ENCODE data around the gene PLIN3. TPM values are rescaled to one million over a fixed set of nuclear protein-coding genes. Genes with fewer than 3 reads are reported as not detected.
"Not testable (repeated sequence)": the region's sequence is repeated elsewhere in the genome, so short reads cannot be mapped to it uniquely, and the experiment has no call there.

PLIN3 gene
- total and polyA plus RNA-seq, 9 of the 15 experiments (the other 6 are each of a cell fraction or from before 2014, with no cell fraction given): 7.5 to 75.6 (median 43.1) TPM

DNA sequence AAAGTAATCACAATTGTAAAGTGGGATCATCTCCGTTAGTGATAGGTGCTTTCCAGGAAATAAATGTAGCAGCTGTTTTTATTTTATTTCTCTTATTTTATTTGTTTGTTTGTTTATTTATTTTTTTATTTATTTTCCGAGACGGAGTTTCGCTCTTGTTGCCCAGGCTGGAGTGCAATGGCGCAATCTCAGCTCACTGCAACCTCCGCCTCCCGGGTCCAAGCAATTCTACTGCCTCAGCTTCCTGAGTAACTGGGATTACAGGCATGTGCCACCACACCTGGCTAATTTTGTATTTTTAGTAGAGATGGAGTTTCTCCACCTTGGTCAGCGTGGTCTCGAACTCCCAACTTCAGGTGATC lies 35.5 kb downstream of the PLIN3 start:
- peak overlapping the region; percentile 98 for H3K4me3 ChIP-seq
- H3K36me3 ChIP-seq (ENCODE audit: control insufficient read depth, insufficient read depth, low read length); H4K20me1 ChIP-seq (replicated peaks; ENCODE audit: control insufficient read depth, insufficient read depth, low read length); BruUV-seq (replicated peaks); DNase-seq (ENCODE audit: extremely low read depth in 1 of 4, low spot score in 3 of 4); ATAC-seq; POLR2A ChIA-PET; H3K9me1 ChIP-seq (ENCODE audit: control insufficient read depth, insufficient read depth, low read length); in situ Hi-C loops (cut with MboI); H3K27me3 ChIP-seq (ENCODE audit: control insufficient read depth in 2 of 2, insufficient read depth in 2 of 2, low read length in 2 of 2); FAIRE-seq; intact Hi-C loops (cut with micrococcal nuclease); H3K9me3 ChIP-seq (replicated peaks; ENCODE audit: control insufficient read depth, insufficient read depth, low read depth, low read length); TF ChIP-seq ZBTB40 (CRISPR knock-in tag; IDR thresholded peaks at IDR 0.05): not testable (repeated sequence)
- 34% methylated on average over 9 of the region's 9 CpGs for WGBS (ENCODE audit: insufficient coverage, low coverage, missing lambda C conversion rate)
- H3K79me2 ChIP-seq (ENCODE audit: control insufficient read depth, insufficient read depth, low read length): peaks cover 28% of the 10 kb centered on the region
- H3K4me1 ChIP-seq (replicated peaks in 1 of 2; ENCODE audit: control insufficient read depth in 2 of 2, insufficient read depth in 2 of 2, low read length in 2 of 2): peaks cover 7 to 15% of the 10 kb centered on the region in 2 experiments; a peak in 4 of 5 replicates
- peak overlapping the region; percentile 92 for H3K4me2 ChIP-seq (ENCODE audit: insufficient read depth, low read length)
- peak overlapping the region; percentile 90 for H3K27ac ChIP-seq (ENCODE audit: extremely low read depth, low read depth, low read length)
- peak overlapping the region; percentile 100 for H2AFZ ChIP-seq (ENCODE audit: low read depth, low read length)
- H3K9ac ChIP-seq (ENCODE audit: insufficient read depth in 1 of 2, low read depth in 2 of 2, low read length in 2 of 2): peak overlapping the region; percentile 88 to 95
- TF ChIP-seq ELF1 (tag; IDR thresholded peaks at IDR 0.05) (peak; percentile 21), CEBPB (tag; IDR thresholded peaks at IDR 0.05) (peak; percentile 82), ZBTB40 (IDR thresholded peaks at IDR 0.05) (peak; percentile 12; the same call in 1 of the 2 replicates), ZKSCAN8 (CRISPR knock-in tag; IDR thresholded peaks at IDR 0.05) (peak; percentile 76), CEBPG (CRISPR knock-in tag; IDR thresholded peaks at IDR 0.05) (peak; percentile 68), CEBPG (tag; conservative IDR thresholded peaks at IDR 0.05 in 1 of 2, IDR thresholded peaks at IDR 0.05 in 1 of 2) (peak; percentile 55 to 83; a peak in 3 of 4 replicates)
- TF ChIP-seq, protein P1, sequence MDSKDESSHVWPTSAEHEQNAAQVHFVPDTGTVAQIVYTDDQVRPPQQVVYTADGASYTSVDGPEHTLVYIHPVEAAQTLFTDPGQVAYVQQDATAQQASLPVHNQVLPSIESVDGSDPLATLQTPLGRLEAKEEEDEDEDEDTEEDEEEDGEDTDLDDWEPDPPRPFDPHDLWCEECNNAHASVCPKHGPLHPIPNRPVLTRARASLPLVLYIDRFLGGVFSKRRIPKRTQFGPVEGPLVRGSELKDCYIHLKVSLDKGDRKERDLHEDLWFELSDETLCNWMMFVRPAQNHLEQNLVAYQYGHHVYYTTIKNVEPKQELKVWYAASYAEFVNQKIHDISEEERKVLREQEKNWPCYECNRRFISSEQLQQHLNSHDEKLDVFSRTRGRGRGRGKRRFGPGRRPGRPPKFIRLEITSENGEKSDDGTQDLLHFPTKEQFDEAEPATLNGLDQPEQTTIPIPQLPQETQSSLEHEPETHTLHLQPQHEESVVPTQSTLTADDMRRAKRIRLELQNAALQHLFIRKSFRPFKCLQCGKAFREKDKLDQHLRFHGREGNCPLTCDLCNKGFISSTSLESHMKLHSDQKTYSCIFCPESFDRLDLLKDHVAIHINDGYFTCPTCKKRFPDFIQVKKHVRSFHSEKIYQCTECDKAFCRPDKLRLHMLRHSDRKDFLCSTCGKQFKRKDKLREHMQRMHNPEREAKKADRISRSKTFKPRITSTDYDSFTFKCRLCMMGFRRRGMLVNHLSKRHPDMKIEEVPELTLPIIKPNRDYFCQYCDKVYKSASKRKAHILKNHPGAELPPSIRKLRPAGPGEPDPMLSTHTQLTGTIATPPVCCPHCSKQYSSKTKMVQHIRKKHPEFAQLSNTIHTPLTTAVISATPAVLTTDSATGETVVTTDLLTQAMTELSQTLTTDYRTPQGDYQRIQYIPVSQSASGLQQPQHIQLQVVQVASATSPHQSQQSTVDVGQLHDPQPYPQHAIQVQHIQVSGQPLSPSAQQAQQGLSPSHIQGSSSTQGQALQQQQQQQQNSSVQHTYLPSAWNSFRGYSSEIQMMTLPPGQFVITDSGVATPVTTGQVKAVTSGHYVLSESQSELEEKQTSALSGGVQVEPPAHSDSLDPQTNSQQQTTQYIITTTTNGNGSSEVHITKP (IDR thresholded peaks at IDR 0.05; ENCODE audit: partially characterized antibody): peak; percentile 92
- CTCF ChIA-PET (ENCODE audit: low intra/inter-chr PET ratio): interaction anchor here (0.6 kb wide), 1 partner anchor 1708 kb away, joined by 3 read pairs; no protein-coding TSS in a partner anchor

All from K562 (cell line).